Right renal cortex interstitium (tissue), 3 donors: ENCODE results near the gene GPR155. TPM values are rescaled to one million over a fixed set of nuclear protein-coding genes. Genes with fewer than 3 reads are reported as not detected.
A peak's percentile ranks its signal among the peaks of the same experiment; 100 is the strongest.
"Not testable (repeated sequence)": the region's sequence is repeated elsewhere in the genome, so short reads cannot be mapped to it uniquely, and the experiment has no call there.

Source experiments
- DNase-seq, 3 donors: peaks; one replicate each; pipeline ENCODE4 v3.0.0-alpha.2; 2013; ENCODE audit warnings: low read depth in 3 of 3, low spot score in 2 of 3
- polyA plus RNA-seq, 3 donors: library from polyadenylated mRNA; unstranded; fragments of 120-200 nt; gene quantifications; one replicate each; pipeline ENCODE4 v1.2.1, GENCODE V29; 2013; ENCODE audit not compliant: insufficient read length in 3 of 3

Gene GPR155
- polyA plus RNA-seq, 3 donors: 6.0 to 7.8 (median 7.4) TPM

GRCh38 chr2:174491947-174492346 lies 5.1 kb upstream of the GPR155 start:
- no peak for DNase-seq

- DNase-seq: no peak
These were observed 3.2 kb upstream of the GPR155 start for GRCh38 chr2:174490051-174490450.

- DNase-seq: not testable (repeated sequence)
These were observed 2.7 kb upstream of the GPR155 start for GRCh38 chr2:174489520-174489919.

GRCh38 chr2:174487820-174488162 lies 962 bp upstream of the GPR155 start:
- DNase-seq: no peak

- DNase-seq: peak; percentile 86 to 98 (median 96)
These were observed 435 bp upstream of the GPR155 start for GRCh38 chr2:174487108-174487819.

GRCh38 chr2:174485788-174486562 lies 854 bp downstream of the GPR155 start:
- DNase-seq: peak in 1 of 3 donors; percentile 23

- DNase-seq: not testable (repeated sequence)
These were observed 1.8 kb downstream of the GPR155 start for GRCh38 chr2:174485045-174485444.

- no peak for DNase-seq
These were observed 2.3 kb downstream of the GPR155 start for GRCh38 chr2:174484573-174484972.

GRCh38 chr2:174482854-174483253 lies 4.0 kb downstream of the GPR155 start:
- no peak for DNase-seq

- no peak for DNase-seq
These were observed 9.1 kb downstream of the GPR155 start for GRCh38 chr2:174477759-174478158.

GRCh38 chr2:174473796-174474195 lies 13.0 kb downstream of the GPR155 start:
- DNase-seq: no peak

GRCh38 chr2:174465327-174465726 lies 21.5 kb downstream of the GPR155 start:
- no peak for DNase-seq

GRCh38 chr2:174461221-174461620 lies 25.6 kb downstream of the GPR155 start:
- DNase-seq: no peak

GRCh38 chr2:174454566-174454965 lies 32.3 kb downstream of the GPR155 start:
- no peak for DNase-seq

GRCh38 chr2:174450021-174450816 lies 36.6 kb downstream of the GPR155 start:
- DNase-seq: no peak

- DNase-seq: no peak
These were observed 37.8 kb downstream of the GPR155 start for GRCh38 chr2:174449033-174449432.

- DNase-seq: no peak
These were observed 40.3 kb downstream of the GPR155 start for GRCh38 chr2:174446531-174446930.

GRCh38 chr2:174445248-174445647 lies 41.6 kb downstream of the GPR155 start:
- DNase-seq: no peak

GRCh38 chr2:174444761-174445160 lies 42.1 kb downstream of the GPR155 start:
- no peak for DNase-seq

- DNase-seq: no peak
These were observed 44.0 kb downstream of the GPR155 start for GRCh38 chr2:174442546-174443510.
